ENCODE results near the gene NLRP14. TPM values are rescaled to one million over a fixed set of nuclear protein-coding genes. Genes with fewer than 3 reads are reported as not detected.

NLRP14 gene
- total and polyA plus RNA-seq, 5 donors: 0.05 to 0.08 TPM; not detected in 3

DNA sequence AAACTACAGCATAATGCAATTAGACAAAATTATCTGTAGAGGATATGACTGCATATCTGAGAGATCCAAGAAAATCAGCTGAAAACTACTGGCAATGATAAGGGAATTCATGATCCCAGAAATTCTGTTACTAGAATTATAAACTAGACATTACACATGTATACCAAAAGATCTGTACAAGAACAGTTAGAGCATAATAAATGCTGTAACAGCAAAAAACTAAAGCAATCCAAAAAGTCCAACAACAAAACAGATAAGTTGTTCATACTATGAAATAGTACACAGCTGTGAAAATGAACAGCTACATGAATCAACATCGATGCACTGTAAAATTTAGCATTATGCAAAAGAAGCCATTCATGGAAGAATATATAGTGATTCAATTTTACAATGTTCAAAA, 6.2 kb upstream of the NLRP14 start:
- ATAC-seq: no peak
- no peak for DNase-seq
- no peaks in the 10 kb centered on the region for H3K4me1 ChIP-seq (ENCODE audit: control insufficient read depth, insufficient read depth, low read length)
- H3K27ac ChIP-seq (ENCODE audit: low read length): no peak overlapping the region
- WGBS: 99% methylated on average over 1 of the region's 1 CpG
- H3K4me3 ChIP-seq (ENCODE audit: low read length): no peak overlapping the region
- intact Hi-C loops (cut with DNase I): no loop called here
- no peaks in the 10 kb centered on the region for H3K9me3 ChIP-seq (ENCODE audit: control insufficient read depth, low read length)
- no peaks in the 10 kb centered on the region for H3K27me3 ChIP-seq (ENCODE audit: control insufficient read depth, insufficient read depth)

DNA sequence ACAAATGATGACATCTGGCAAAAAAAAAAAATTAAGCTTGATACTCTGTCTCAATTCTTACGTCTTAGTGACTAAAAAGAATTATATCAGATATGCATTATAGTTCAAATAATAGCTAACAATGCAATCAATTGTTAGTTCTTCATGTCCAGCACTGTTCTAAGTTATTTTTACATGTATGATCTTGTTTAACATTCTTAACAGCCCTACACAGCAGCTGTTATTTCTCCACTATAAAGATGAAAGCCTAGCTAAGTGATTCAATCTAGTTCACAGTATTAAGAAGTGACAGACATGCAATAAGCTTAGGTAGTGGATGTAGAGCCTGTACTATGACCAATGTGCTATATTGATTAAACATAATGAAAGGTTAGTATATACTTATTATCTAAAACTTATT, 4.3 kb upstream of the NLRP14 start:
- Histone ChIP-seq H3K4me3 (ENCODE audit: low read length) (no peak overlapping the region), H3K27ac (ENCODE audit: low read length) (no peak overlapping the region), H3K4me1 (ENCODE audit: control insufficient read depth, insufficient read depth, low read length) (no peaks in the 10 kb centered on the region), H3K27me3 (ENCODE audit: control insufficient read depth, insufficient read depth) (no peaks in the 10 kb centered on the region), H3K9me3 (ENCODE audit: control insufficient read depth, low read length) (no peaks in the 10 kb centered on the region)
- intact Hi-C loops (cut with DNase I): no loop called here
- WGBS: 78% methylated on average over 1 of the region's 1 CpG
- DNase-seq: no peak
- no peak for ATAC-seq

DNA sequence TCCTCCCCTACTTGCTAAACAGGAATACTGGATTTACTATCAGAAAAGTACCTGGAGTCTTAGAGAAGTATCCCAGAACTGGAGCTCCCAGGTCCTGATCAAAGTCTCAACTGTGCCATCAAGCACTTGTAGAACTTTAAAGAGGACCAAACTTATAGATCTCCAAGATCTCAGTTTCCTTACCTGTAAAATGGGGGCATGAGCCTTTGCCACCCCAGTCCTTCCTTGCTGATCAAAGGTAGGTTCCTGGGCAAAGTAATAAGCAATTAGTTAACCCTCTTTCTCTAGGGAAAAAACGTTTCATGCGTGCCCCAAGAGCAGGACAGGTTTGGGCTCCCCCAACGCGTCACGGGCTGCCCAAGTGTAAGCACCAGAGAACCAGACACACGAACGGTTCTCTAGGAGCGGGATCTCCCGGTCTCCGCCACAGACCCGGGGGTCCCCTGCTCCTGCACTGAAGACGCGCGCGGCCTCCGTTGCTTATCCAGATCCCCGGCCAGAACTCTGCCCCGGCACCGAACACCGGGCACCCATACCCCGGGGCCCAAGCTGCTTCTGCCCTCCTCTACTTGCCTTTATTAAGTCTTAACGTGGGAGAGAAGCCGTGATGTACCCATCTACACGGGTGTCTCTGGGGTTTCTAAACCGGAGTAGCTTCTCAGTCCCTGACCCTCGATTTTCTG, 638 bp upstream of the NLRP14 start:
- Histone ChIP-seq H3K4me1 (ENCODE audit: control insufficient read depth, insufficient read depth, low read length) (no peaks in the 10 kb centered on the region), H3K27me3 (ENCODE audit: control insufficient read depth, insufficient read depth) (no peaks in the 10 kb centered on the region), H3K4me3 (ENCODE audit: low read length) (peak overlapping the region; percentile 68), H3K27ac (ENCODE audit: low read length) (peak overlapping the region; percentile 31), H3K9me3 (ENCODE audit: control insufficient read depth, low read length) (no peaks in the 10 kb centered on the region)
- 4% methylated on average over 26 of the region's 26 CpGs for WGBS
- peak; percentile 27 to 73 (median 65) for DNase-seq
- peak; percentile 44 to 67 for ATAC-seq
- intact Hi-C loops (cut with DNase I): no loop called here

DNA sequence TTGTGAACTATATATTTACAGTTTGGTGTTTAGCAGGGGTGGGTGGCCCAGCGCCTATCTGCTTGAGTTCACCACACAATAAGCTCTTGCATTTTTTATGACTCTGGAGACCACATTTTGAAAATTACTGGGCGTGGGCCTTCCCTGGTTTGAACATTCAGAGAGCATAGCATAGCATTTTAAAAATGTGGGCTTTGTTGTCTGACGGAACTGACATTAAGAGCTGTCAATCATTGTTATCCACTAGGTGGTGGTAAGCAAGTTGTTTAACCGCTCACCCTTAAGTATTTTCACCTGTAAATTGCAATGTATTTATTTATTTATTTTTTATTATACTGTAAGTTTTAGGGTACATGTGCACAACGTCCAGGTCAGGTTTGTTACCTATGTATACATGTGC, 1.0 kb downstream of the NLRP14 start:
- ATAC-seq (no peak), DNase-seq (no peak)
- Histone ChIP-seq H3K27me3 (ENCODE audit: control insufficient read depth, insufficient read depth) (no peaks in the 10 kb centered on the region), H3K9me3 (ENCODE audit: control insufficient read depth, low read length) (no peaks in the 10 kb centered on the region), H3K4me1 (ENCODE audit: control insufficient read depth, insufficient read depth, low read length) (no peaks in the 10 kb centered on the region), H3K27ac (ENCODE audit: low read length) (no peak overlapping the region), H3K4me3 (ENCODE audit: low read length) (no peak overlapping the region)
- WGBS: 86% methylated on average over 5 of the region's 5 CpGs
- intact Hi-C loops (cut with DNase I): no loop called here

DNA sequence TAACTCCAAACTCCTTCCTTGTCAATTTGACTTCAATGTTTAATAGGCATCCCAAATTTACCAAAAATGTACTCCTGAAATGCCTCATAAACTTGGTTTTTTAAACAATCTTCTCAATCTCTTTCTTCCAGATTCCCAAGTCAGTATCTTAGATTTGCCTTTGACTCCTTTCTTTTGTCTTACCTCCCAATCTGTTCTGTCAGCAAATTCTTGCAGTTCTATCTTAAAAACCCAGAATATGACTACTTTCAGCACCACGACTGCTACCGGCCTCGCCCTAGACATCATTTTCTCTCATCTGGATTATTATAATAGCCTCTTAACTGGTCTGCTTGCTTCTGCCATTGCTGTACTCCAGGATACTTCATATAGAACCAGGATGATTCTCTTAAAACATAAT, 7.9 kb downstream of the NLRP14 start:
- WGBS: 92% methylated on average over 3 of the region's 3 CpGs
- no peak for ATAC-seq
- Histone ChIP-seq H3K9me3 (ENCODE audit: control insufficient read depth, low read length) (no peaks in the 10 kb centered on the region), H3K4me3 (ENCODE audit: low read length) (no peak overlapping the region), H3K4me1 (ENCODE audit: control insufficient read depth, insufficient read depth, low read length) (no peaks in the 10 kb centered on the region), H3K27me3 (ENCODE audit: control insufficient read depth, insufficient read depth) (no peaks in the 10 kb centered on the region), H3K27ac (ENCODE audit: low read length) (no peak overlapping the region)
- no peak for DNase-seq
- intact Hi-C loops (cut with DNase I): no loop called here

DNA sequence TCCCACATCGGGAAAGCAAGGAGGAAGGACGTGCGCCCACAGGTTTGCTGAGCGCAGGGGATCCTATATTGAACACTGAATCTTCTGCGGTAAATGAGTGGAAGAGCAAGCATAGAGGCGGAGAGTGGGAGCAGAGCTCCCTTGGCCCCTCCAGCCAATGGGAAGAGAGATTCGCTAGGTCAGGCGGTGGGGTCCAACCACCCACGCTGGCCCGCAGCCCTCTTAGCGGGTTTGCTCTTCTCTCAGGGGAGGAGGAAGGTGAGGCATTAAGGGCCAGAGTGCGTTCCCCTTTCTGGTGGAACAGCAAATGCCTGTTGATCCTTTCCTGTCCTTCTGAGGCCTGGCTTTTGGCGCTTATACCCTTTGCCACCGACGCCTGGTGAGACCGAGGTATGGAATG, 10.6 kb downstream of the NLRP14 start:
- Histone ChIP-seq H3K4me1 (ENCODE audit: control insufficient read depth, insufficient read depth, low read length) (no peaks in the 10 kb centered on the region), H3K9me3 (ENCODE audit: control insufficient read depth, low read length) (no peaks in the 10 kb centered on the region), H3K27ac (ENCODE audit: low read length) (no peak overlapping the region), H3K4me3 (ENCODE audit: low read length) (no peak overlapping the region), H3K27me3 (ENCODE audit: control insufficient read depth, insufficient read depth) (no peaks in the 10 kb centered on the region)
- ATAC-seq: no peak
- 85% methylated on average over 16 of the region's 16 CpGs for WGBS
- DNase-seq: no peak
- intact Hi-C loops (cut with DNase I): no loop called here

DNA sequence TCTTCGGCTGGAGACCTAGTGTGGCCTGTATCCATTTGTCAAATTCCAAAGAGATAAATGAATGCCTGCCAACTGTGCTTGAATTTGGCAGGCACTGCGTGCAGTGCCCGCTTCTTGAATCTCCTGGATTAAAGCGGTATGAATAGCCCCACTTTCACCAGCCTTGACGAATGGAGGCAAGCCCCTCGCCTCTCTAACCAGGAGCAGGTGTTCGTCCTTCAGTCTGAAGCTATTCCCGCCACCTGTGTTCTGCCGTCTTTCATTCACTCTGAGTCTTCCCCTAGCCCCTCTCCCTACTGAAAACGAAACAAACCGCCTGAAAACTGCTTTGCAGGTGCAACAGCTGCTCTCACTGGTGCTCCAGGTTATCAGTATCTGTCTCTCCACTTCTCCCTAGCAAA, 11.2 kb downstream of the NLRP14 start:
- 77% methylated on average over 11 of the region's 11 CpGs for WGBS
- H3K27me3 ChIP-seq (ENCODE audit: control insufficient read depth, insufficient read depth): no peaks in the 10 kb centered on the region
- H3K4me3 ChIP-seq (ENCODE audit: low read length): no peak overlapping the region
- intact Hi-C loops (cut with DNase I): no loop called here
- H3K4me1 ChIP-seq (ENCODE audit: control insufficient read depth, insufficient read depth, low read length): no peaks in the 10 kb centered on the region
- no peak overlapping the region for H3K27ac ChIP-seq (ENCODE audit: low read length)
- ATAC-seq (no peak), DNase-seq (no peak)
- no peaks in the 10 kb centered on the region for H3K9me3 ChIP-seq (ENCODE audit: control insufficient read depth, low read length)

DNA sequence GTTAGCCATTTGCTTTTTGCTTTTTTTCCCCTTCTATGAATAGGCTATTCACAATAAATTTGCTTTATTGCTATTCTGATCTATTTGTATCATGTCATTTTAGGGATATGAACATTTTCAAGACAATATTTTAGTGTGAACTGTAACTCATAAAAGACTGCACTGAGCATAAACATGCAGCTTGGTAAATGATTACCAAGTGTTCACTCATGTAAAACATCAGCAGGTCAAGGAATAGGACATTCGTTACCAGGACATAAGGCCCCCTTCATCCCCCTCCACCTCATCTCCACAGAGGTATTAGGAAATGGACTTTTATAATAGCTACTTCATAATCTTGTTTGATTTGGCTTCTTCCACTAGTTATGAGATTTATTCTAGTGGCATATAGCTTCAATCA, 12.4 kb downstream of the NLRP14 start:
- Histone ChIP-seq H3K4me1 (ENCODE audit: control insufficient read depth, insufficient read depth, low read length) (no peaks in the 10 kb centered on the region), H3K27me3 (ENCODE audit: control insufficient read depth, insufficient read depth) (no peaks in the 10 kb centered on the region), H3K9me3 (ENCODE audit: control insufficient read depth, low read length) (no peaks in the 10 kb centered on the region), H3K4me3 (ENCODE audit: low read length) (no peak overlapping the region), H3K27ac (ENCODE audit: low read length) (no peak overlapping the region)
- DNase-seq (no peak), ATAC-seq (no peak)
- 23% methylated on average over 1 of the region's 1 CpG for WGBS
- intact Hi-C loops (cut with DNase I): no loop called here

DNA sequence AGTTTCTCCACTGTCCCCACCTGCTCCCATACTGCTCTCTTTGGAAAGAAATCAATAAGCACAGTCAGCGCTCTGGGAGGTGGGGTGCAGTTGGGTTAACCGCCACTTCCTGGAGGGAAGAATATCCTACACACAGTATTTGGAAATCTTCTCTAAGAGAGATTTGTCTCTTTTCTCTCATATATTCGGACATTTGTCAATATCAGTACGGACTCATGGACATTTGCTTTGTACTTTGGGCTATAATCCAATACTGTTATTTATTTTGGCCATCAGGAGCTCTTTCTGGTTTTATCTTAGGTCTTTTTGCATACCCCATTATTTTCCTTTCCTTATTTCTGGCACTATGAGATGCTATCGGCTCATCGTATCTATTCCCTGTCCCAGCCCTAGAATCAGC, 13.7 kb downstream of the NLRP14 start:
- Histone ChIP-seq H3K27ac (ENCODE audit: low read length) (no peak overlapping the region), H3K27me3 (ENCODE audit: control insufficient read depth, insufficient read depth) (no peaks in the 10 kb centered on the region), H3K4me3 (ENCODE audit: low read length) (no peak overlapping the region), H3K9me3 (ENCODE audit: control insufficient read depth, low read length) (no peaks in the 10 kb centered on the region), H3K4me1 (ENCODE audit: control insufficient read depth, insufficient read depth, low read length) (no peaks in the 10 kb centered on the region)
- intact Hi-C loops (cut with DNase I): no loop called here
- DNase-seq (no peak), ATAC-seq (no peak)
- WGBS: 57% methylated on average over 6 of the region's 6 CpGs

DNA sequence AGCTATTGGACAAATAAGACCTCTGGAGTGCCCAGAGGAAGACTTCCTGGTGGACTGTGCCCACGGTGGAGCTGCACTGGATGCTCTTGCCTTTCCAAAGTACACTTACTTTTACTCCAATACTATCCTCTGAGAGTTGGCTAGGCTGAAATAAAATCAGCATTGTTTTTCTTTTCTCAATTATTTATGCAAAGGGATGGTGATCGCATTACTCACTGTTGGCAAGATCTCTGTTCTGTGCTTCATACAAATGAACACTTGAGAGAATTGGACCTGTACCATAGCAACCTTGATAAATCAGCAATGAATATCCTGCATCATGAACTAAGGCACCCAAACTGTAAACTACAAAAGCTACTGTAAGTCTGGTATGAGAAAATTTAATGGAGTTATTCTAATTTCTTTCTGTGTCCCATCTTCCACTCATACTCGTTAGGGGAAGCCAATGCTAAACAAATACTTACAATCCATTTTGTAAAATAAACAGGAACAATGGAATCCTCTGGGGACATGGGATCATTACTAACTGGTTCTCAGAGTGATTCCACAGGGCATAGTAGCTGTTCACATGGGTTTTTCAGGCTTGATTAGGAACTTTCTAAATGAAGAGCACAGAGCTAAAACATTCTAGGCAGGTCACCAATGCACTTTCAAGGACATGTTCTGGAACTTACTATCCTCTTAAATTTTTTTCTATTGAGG, 26.3 kb downstream of the NLRP14 start:
- H3K27ac ChIP-seq (ENCODE audit: low read length): no peak overlapping the region
- H3K9me3 ChIP-seq (ENCODE audit: control insufficient read depth, low read length): no peaks in the 10 kb centered on the region
- DNase-seq (no peak), ATAC-seq (no peak)
- no peak overlapping the region for H3K4me3 ChIP-seq (ENCODE audit: low read length)
- no peaks in the 10 kb centered on the region for H3K4me1 ChIP-seq (ENCODE audit: control insufficient read depth, insufficient read depth, low read length)
- H3K27me3 ChIP-seq (ENCODE audit: control insufficient read depth, insufficient read depth): no peaks in the 10 kb centered on the region
- WGBS: 38% methylated on average over 3 of the region's 3 CpGs
- intact Hi-C loops (cut with DNase I): no loop called here

DNA sequence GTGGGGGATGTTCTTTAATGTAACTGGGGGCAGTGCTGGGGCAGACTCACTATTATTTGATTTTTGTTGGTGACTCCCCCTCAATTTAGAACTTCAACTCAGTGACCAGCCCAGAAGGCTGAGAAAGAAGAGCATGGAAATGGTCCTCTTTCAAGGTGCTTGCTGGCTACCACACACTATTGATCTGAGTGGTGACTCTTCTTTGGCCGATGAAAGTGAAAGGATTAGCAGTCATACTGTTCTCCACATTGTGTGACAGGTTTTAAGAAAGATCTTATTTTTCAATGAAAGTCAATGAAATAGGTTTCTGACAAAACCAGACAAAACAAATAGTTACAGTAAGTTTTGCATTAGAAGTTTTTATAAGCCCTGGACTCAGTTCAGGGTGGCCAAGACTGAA, 29.9 kb downstream of the NLRP14 start:
- Histone ChIP-seq H3K4me3 (ENCODE audit: low read length) (no peak overlapping the region), H3K4me1 (ENCODE audit: control insufficient read depth, insufficient read depth, low read length) (no peaks in the 10 kb centered on the region), H3K9me3 (ENCODE audit: control insufficient read depth, low read length) (no peaks in the 10 kb centered on the region), H3K27me3 (ENCODE audit: control insufficient read depth, insufficient read depth) (no peaks in the 10 kb centered on the region), H3K27ac (ENCODE audit: low read length) (no peak overlapping the region)
- intact Hi-C loops (cut with DNase I): no loop called here
- no peak for ATAC-seq
- no peak for DNase-seq
- 98% methylated on average over 1 of the region's 1 CpG for WGBS
